GM11168 (cell line): Measurements from ENCODE around the gene STAT5B.
"Not testable (repeated sequence)": the region's sequence is repeated elsewhere in the genome, so short reads cannot be mapped to it uniquely, and the experiment has no call there.

Experiments used
- in situ Hi-C: fragments of 300-500 bp; cut with MboI; formaldehyde crosslinking; loops from one replicate; pipeline ENCODE4 v1.12.0; 2022; ENCODE audit warnings: low sequenced_read_pairs; ENCODE audit not compliant: unreplicated experiment

Gene STAT5B

GRCh38 chr17:42202159-42202558 is 74.0 kb downstream of the STAT5B start:
- in situ Hi-C loops, result no loop called here

DNA sequence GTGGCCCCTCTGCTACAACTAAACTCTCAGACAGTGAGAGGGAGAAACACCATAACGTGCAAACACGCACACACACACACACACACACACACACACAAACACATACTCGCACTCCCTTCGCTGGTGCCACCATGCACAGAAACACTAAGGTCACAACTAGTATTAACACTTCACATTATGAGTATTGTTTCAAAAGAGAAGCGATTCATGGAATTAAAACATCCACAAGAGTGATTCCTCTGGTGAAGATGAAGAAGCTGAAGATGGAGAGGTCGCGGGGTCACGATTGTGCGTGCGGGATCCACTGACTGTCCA is 74.8 kb downstream of the STAT5B start:
- in situ Hi-C loops, result no loop called here

- in situ Hi-C loops, result no loop called here
These were observed 75.3 kb downstream of the STAT5B start for GRCh38 chr17:42200706-42201457.

DNA sequence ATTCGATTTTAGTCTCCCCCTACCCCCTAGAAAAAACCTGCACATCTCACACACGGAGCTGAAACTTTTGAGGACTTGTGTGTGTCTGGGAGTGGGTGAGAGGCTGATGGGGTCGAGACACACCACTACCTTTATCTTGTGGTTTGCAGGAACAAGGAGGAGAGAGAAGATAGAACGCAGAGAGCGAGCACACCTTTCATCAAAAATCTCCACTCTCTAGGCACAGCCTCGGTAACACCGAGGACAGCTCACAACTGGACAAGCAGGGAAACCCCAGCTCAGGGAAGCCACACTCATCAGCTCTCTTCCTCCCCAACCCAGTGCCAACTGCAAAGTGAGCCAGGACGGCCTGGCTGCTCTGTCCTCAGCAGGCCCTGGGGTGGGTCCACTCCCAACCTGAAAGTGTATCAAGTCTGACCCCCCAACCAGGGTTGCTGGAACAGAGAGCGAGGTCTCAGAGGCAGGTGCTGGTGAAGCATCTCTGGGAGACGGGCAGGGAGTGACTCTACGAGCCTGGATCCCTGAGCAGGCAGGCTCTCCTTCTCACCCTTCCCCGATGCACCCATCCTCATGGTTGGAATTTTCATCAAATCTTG is 76.7 kb downstream of the STAT5B start:
- in situ Hi-C loops, result no loop called here

DNA sequence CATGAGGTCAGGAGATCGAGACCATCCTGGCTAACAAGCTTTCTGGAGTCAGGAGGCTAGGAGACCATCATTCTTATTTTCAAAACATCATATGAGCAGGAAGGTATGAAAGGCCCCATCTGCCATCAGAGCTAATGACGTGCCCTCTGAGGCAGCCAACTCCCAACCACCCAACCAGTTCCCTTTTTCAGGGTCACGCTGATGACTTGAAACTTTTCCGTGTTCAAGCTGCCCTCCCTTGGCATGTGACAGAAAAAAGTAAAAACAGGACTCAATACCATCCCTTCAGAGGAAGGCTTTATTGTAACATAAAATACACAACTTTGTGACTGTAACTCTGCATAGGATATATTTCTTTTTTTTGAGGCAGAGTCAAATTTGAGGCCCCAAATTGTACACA is 77.3 kb downstream of the STAT5B start:
- in situ Hi-C loops, result no loop called here

- in situ Hi-C loops, result no loop called here
These were observed 78.5 kb downstream of the STAT5B start for GRCh38 chr17:42197564-42198156.

DNA sequence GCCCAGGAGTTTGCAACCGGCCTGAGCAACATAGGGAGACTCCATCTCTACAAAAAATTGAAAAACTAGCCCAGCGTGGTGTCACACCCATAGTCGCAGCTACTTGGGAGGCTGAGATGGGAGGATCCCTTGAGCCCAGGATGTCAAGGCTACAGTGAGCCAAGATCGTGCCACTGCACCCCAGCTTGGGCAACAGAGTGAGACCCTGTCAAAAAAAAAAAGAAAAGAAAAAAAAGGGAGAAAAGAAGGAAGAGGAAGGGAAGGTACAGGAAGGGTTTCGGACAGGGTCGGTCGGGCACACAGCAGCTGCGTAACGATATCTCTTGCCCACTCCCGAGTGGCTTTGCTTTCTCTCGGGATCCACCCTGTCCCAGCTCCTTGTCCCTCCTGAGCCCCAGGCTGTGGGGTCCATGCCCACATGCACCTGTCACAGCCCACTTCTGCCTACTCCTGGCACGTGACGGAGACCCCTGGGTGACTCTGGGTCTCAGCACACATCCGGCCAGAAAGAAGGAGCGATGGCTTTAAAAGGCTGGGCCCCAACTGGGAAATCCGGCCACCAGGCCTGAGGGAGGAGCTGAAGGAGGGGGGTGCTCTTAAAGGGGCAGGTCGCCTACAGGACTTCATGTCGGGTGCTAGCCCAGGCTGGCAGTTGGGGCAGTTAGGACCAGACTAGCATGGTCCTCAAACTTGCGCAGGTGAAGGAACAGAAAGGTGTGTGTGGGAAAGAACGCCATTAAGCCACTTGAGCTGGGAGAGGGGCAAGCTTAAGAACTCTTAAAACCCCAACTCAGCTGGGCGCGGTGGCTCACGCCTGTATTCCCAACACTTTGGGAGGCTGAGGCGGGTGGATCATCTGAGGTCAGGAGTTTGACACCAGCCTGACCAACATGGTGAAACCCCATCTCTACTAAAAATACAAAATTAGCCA is 82.0 kb downstream of the STAT5B start, which contains the start of gene GHDC:
Gene GHDC (minus strand): TSS at position 526 of the 931 bp plus-strand sequence. CDS start 913 bp downstream, outside the sequence.
- in situ Hi-C loops, result no loop called here

DNA sequence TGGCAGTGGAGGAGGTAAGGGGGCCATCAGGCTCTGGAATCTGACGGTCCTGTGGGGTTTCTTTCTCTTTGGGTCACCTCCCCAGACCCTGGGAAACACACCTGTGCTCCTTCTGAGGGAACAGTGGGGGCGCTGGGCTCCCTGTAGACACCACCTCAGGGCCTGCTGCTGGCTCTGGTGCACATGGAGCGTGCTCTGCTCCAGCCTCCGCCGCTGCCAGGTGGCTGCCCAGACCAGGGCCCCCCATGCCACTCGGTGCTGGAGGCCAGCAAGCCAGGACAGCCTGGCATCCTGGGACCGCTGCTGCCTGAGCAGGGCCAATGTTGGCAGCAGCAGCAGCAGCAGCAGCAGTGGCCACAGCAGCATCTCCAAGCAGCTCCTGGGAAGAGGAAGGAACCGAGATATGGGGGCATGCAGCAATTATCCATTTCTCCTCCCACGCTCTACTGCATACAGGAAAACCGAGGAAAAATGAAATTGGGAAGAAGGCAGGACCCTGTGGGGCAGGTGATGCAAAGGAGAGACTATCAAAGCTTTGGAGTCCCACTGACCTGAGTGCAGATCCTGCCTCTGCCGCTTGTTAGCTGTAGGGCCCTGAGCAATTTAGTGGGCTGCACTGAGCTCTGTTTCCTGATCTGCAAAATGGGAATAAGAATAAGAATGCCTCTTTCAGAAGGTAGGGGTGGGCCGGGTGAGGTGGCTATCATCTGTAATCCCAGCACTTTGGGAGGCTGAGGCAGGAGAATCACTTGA is 82.8 kb downstream of the STAT5B start:
- in situ Hi-C loops, result no loop called here

DNA sequence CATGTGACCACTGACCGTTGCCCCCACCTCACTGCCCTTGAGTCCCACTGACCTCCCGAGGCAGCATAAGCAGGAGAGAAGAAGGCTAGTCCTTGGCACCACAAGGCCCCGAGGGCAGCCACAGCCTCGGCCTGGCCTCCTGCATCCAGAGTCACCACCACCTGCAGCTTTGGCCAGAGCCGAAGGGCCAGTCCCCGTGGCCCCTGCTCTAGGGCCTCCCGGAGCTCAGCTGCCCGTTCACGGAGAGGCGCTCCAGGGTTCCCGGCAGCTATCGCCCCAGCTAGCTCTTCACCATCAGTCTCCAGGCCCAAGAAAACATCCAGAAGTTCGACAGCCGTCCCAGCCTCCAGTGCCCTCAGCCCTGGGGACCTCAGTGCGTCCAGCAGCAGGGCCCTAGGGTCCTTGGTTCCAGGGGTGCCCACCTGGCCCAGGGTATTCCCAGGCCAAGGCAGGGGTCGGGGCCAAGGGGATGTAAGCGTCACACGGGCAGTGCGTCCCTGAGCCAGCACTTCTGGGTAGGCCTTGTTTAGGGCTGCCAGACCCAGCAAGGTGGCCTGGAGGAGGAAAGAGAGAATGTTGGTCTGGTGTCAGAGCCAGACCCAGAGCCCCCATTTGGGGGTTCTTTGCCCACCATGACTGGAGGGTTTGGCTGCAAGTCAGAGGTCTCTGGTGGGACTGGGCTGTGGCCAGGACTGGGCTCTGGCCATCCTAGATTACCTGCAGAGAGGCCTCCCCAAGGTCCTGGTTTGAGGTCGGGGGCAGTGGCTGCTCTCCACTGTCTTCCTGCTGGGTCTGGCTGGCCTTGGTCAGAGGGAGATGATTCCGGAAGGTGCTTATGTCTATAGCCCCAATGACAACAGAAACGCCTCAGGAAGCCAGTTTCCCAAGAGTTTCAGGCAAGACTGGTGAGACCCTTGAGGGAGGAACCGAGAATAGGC is 83.7 kb downstream of the STAT5B start:
- in situ Hi-C loops, result no loop called here

GRCh38 chr17:42191275-42191608 is 84.9 kb downstream of the STAT5B start:
- in situ Hi-C loops, result no loop called here

- in situ Hi-C loops, result no loop called here
These were observed 85.5 kb downstream of the STAT5B start for GRCh38 chr17:42190491-42191274.

GRCh38 chr17:42189651-42189965 is 86.6 kb downstream of the STAT5B start:
- in situ Hi-C loops, result no loop called here

DNA sequence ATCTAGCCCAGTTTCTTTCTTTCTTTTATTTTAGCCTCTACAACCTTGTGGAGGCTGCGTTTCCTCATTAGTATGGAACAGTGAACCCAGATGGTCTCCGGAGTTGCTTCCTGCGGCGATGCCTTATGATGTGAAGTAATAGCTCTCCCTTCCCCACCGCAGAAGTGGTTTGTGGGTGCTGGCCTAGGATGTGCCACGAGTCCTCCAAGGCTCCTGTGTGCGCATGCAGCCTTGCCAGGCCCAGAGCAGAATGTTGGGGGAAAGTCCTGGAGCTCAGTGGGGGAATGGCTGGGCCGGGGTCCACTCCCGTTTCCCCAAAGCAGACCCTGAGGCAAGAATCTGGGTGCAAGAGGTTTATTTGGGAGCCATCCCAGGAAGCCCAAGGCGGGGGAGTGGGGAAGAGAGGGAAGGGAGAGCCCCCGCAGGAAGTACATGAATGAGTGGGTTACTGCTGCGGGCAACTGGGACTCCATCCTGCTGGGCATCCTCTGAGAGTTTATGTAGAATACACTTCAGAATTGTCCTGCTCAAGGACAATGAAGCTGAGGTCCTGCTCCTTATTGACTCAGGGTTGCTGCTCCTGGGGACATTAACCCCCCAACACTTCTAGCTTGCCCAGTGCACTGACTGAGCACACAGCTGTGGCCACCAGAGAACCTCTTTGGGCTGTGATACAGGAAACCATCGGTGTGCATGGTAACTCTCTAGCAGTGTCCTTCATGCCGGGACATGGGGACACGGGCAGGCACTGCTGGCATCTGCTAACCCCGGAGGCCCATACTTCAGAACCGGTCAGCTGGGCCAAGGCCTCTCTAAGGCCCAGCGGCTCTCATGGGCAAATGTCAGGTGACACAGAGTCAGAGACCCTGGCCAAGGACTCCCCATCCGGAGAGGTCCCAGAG is 87.2 kb downstream of the STAT5B start:
- in situ Hi-C loops, result no loop called here

GRCh38 chr17:42187833-42188232 is 88.4 kb downstream of the STAT5B start:
- in situ Hi-C loops, result no loop called here

DNA sequence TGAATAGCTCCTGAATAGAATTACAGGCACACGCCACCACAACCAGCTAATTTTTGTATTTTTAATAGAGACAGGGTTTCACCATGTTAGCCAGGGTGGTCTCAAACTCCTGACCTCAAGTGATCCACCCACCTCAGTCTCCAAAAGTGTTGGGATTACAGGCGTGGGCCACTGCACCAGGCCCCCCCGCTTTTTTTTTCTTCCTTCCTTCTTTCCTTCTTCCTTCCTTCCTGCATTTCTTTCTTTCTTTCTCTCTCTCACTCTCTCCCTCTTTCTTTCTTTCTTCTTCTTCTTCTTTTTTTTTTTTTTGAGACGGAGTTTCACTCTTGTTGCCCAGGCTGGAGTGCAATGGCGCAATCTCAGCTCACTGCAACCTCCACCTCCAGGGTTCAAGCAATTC is 90.0 kb downstream of the STAT5B start:
- in situ Hi-C loops, result not testable (repeated sequence)

DNA sequence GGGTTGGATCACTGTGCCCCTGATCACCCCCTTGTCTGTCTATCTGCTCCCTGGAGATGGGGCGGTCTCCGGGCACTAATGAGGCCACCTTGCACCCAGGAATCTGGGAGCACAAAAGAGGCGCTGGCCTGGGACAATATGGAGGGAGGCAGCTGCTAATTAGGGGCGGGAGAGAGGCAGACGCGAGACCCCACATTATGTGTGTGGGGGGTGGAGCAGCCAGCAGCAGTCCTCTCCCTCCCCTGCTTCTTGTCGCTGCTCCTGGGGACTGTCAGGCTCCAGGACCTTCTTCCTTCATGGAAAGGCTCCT is 90.6 kb downstream of the STAT5B start:
- in situ Hi-C loops, result no loop called here

GRCh38 chr17:42184713-42185620 is 91.2 kb downstream of the STAT5B start, which contains the start of gene HCRT:
HCRT (minus strand) TSS chr17:42185452; CDS start chr17:42185365, 87 bp downstream.
- in situ Hi-C loops, result no loop called here
